ENCODE measurements around the gene DNAAF5. TPM values are rescaled to one million over a fixed set of nuclear protein-coding genes. Genes with fewer than 3 reads are reported as not detected.
A peak's percentile ranks its signal among the peaks of the same experiment; 100 is the strongest.

DNAAF5 gene
- total RNA-seq, 1 donor from 2014 or later, result 18.1 TPM

DNA sequence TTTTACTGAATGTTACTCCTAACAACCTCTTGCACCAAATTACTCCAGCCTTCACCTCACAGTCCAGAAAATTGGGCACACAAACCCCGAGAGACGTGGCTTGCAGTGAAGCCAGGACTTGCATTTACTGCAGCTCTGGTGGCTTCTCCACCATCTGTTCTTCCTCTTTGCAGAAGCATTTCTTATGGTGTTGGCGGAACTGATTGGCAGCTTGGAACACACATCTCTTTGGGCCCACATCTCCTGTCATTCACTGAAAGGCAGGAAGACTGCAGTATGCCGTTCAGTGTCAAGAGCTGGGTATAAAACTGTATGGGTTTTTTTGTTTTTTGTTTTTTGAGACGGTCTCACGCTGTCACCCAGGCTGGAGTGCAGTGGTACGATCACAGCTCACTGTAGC is 38.9 kb downstream of the DNAAF5 start:
- Histone ChIP-seq H3K27ac (replicated peaks) (no peak overlapping the region), H3K36me3 (peaks cover 54% of the 10 kb centered on the region), H3K4me1 (peaks cover 13% of the 10 kb centered on the region), H3K4me3 (no peak overlapping the region), H3K9me3 (replicated peaks) (no peaks in the 10 kb centered on the region), H3K27me3 (ENCODE audit: low read depth) (no peaks in the 10 kb centered on the region)
- intact Hi-C loops (cut with micrococcal nuclease), result no loop called here
- TF ChIP-seq, protein P1, sequence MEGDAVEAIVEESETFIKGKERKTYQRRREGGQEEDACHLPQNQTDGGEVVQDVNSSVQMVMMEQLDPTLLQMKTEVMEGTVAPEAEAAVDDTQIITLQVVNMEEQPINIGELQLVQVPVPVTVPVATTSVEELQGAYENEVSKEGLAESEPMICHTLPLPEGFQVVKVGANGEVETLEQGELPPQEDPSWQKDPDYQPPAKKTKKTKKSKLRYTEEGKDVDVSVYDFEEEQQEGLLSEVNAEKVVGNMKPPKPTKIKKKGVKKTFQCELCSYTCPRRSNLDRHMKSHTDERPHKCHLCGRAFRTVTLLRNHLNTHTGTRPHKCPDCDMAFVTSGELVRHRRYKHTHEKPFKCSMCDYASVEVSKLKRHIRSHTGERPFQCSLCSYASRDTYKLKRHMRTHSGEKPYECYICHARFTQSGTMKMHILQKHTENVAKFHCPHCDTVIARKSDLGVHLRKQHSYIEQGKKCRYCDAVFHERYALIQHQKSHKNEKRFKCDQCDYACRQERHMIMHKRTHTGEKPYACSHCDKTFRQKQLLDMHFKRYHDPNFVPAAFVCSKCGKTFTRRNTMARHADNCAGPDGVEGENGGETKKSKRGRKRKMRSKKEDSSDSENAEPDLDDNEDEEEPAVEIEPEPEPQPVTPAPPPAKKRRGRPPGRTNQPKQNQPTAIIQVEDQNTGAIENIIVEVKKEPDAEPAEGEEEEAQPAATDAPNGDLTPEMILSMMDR (IDR thresholded peaks at IDR 0.05; ENCODE audit: borderline replicate concordance), result no peak
- DNase-seq, result no peak

- H3K9me3 ChIP-seq (replicated peaks), result no peaks in the 10 kb centered on the region
- DNase-seq, result no peak
- H3K4me1 ChIP-seq, result peaks cover 34% of the 10 kb centered on the region
- TF ChIP-seq, protein P1 (IDR thresholded peaks at IDR 0.05; ENCODE audit: borderline replicate concordance), result no peak
- H3K4me3 ChIP-seq, result no peak overlapping the region
- H3K27ac ChIP-seq (replicated peaks), result no peak overlapping the region
- H3K36me3 ChIP-seq, result peaks cover 37% of the 10 kb centered on the region
- no peaks in the 10 kb centered on the region for H3K27me3 ChIP-seq (ENCODE audit: low read depth)
- intact Hi-C loops (cut with micrococcal nuclease), result no loop called here
These were observed 41.1 kb downstream of the DNAAF5 start for GRCh38 chr7:767580-767940.

DNA sequence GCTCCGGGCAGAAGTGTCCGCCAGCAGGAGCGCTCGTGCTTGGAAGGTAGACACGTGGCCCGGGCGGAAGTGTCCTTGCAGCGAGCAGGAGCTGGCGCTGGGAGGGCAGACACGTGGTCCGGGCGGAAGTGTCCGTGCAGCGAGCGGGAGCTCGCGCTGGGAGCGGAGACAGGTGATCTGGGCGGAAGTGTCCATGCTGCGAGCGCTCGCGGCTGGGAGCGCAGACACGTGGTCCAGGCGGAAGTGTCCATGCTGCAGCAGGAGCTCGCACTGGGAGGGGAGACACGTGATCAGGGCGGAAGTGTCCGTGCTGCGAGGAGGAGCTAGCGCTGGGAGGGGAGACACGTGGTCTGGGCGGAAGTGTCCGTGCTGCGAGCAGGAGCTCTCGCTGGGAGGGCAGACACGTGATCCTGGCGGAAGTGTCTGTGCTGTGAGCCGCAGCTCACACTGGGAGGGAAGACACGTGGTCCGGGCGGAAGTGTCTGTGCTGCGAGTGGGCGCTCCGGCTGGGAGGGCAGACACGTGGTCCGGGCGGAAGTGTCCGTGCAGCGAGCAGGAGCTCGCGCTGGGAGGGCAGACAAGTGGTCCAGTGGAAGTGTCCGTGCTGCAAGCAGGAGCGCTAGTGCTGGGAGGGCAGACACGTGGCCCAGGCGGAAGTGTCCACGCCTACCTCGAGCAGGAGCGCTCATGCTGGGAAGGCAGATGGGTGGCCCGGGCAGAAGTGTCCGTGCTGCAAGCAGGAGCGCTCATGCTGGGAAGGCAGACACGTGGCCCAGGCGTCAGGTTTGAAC is 41.6 kb downstream of the DNAAF5 start:
- DNase-seq, result no peak
- Histone ChIP-seq H3K27me3 (ENCODE audit: low read depth) (no peaks in the 10 kb centered on the region), H3K4me3 (no peak overlapping the region), H3K27ac (replicated peaks) (peak overlapping the region; percentile 41), H3K9me3 (replicated peaks) (no peaks in the 10 kb centered on the region), H3K4me1 (peaks cover 34% of the 10 kb centered on the region), H3K36me3 (peaks cover 34% of the 10 kb centered on the region)
- intact Hi-C loops (cut with micrococcal nuclease), result no loop called here
- TF ChIP-seq, protein P1 (IDR thresholded peaks at IDR 0.05; ENCODE audit: borderline replicate concordance), result no peak

GRCh38 chr7:768881-769504 is 42.5 kb downstream of the DNAAF5 start:
- Histone ChIP-seq H3K27ac (replicated peaks) (peak overlapping the region; percentile 41), H3K9me3 (replicated peaks) (no peaks in the 10 kb centered on the region), H3K36me3 (peaks cover 33% of the 10 kb centered on the region), H3K4me1 (peaks cover 34% of the 10 kb centered on the region), H3K27me3 (ENCODE audit: low read depth) (no peaks in the 10 kb centered on the region), H3K4me3 (peak overlapping the region; percentile 7)
- TF ChIP-seq, protein P1 (IDR thresholded peaks at IDR 0.05; ENCODE audit: borderline replicate concordance), result peak; percentile 25
- DNase-seq, result peak; percentile 66
- intact Hi-C loops (cut with micrococcal nuclease), result no loop called here

DNA sequence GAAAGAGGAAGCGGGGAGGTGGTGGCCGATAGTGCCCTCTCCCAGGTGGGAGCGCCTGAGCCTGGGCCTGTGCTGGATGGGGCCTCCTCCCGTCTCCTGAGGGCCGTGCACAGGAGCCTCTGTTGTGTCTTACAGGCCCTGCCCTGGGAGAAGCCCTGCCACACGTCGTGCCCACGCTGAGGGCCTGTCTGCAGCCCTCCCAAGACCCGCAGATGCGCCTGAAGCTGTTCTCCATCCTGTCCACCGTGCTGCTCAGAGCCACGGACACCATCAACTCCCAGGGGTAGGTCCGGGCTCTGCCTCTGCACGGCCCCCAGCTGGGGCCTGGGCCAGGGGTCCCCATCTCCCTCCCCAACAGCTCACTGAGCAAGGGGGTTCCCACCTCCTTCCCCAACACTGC is 43.8 kb downstream of the DNAAF5 start:
- H3K27me3 ChIP-seq (ENCODE audit: low read depth), result no peaks in the 10 kb centered on the region
- intact Hi-C loops (cut with micrococcal nuclease), result loop anchor here (5.0 kb wide), 1 partner anchor 438 kb away; no protein-coding TSS in a partner anchor
- H3K27ac ChIP-seq (replicated peaks), result peak overlapping the region; percentile 82
- peaks cover 34% of the 10 kb centered on the region for H3K4me1 ChIP-seq
- H3K36me3 ChIP-seq, result peaks cover 27% of the 10 kb centered on the region
- no peak overlapping the region for H3K4me3 ChIP-seq
- no peaks in the 10 kb centered on the region for H3K9me3 ChIP-seq (replicated peaks)
- no peak for DNase-seq
- TF ChIP-seq, protein P1 (IDR thresholded peaks at IDR 0.05; ENCODE audit: borderline replicate concordance), result no peak
